Small intestine (tissue), 7 donors: Measurements from ENCODE around the gene HOXD13. TPM values are rescaled to one million over a fixed set of nuclear protein-coding genes. Genes with fewer than 3 reads are reported as not detected.
A peak's percentile ranks its signal among the peaks of the same experiment; 100 is the strongest.

Source experiments
- DNase-seq, 2 donors: peaks; one replicate each; pipeline versions ENCODE4 v3.0.0 to v3.0.0-alpha.2; 2013
- FAIRE-seq: peaks from 2 replicates; lab custom pipeline; 2012; peaks lifted over from hg19 to GRCh38; lab: Jason Lieb, UNC
- H3K27ac ChIP-seq, 3 donors: one replicate each; pipeline ENCODE4 v1.5.1; 2013; ENCODE audit warnings: low read length in 2 of 3, mild to moderate bottlenecking in 2 of 3, control low read depth in 1 of 3, inconsistent platforms in 1 of 3, low read depth in 1 of 3, moderate library complexity in 1 of 3
- H3K27me3 ChIP-seq, 3 donors: one replicate each; pipeline ENCODE4 v1.6.1; 2013; ENCODE audit warnings: low read length in 3 of 3, inconsistent platforms in 1 of 3; ENCODE audit not compliant: control insufficient read depth in 3 of 3, insufficient read depth in 3 of 3
- H3K36me3 ChIP-seq, 3 donors: one replicate each; pipeline ENCODE4 v1.6.1; 2013; ENCODE audit warnings: low read length in 3 of 3, inconsistent platforms in 1 of 3, low read depth in 1 of 3, mild to moderate bottlenecking in 1 of 3, moderate library complexity in 1 of 3; ENCODE audit not compliant: control insufficient read depth in 3 of 3, insufficient read depth in 2 of 3
- H3K4me1 ChIP-seq, 3 donors: one replicate each; pipeline ENCODE4 v1.6.1; 2013; ENCODE audit warnings: low read length in 2 of 3, inconsistent platforms in 1 of 3, low read depth in 1 of 3, mild to moderate bottlenecking in 1 of 3, moderate library complexity in 1 of 3; ENCODE audit not compliant: control insufficient read depth in 3 of 3, insufficient read depth in 2 of 3
- H3K4me3 ChIP-seq, 3 donors: one replicate each; pipeline ENCODE4 v1.5.1; 2013; ENCODE audit warnings: low read length in 3 of 3, control low read depth in 1 of 3, inconsistent platforms in 1 of 3, low read depth in 1 of 3, mild to moderate bottlenecking in 1 of 3, moderate library complexity in 1 of 3
- H3K9me3 ChIP-seq, 2 donors: one replicate each; pipeline ENCODE4 v1.6.1; 2013; ENCODE audit warnings: low read depth in 1 of 2, low read length in 1 of 2; ENCODE audit not compliant: control insufficient read depth in 2 of 2, insufficient read depth in 1 of 2
- WGBS, 3 donors: extraction: QIAGEN DNeasy Blood & Tissue Kit; methylation state at CpG; one replicate each; pipeline ENCODE4 v1.1.7; 2013; 5-methylcytosine and 5-hydroxymethylcytosine counted together
- polyA plus RNA-seq, 4 donors: library from polyadenylated mRNA; stranded (reverse) in 3 of 4; unstranded in 1 of 4; fragments of 200-250 nt in 3 of 4; fragments of 120-200 nt in 1 of 4; gene quantifications; one replicate each; pipeline versions ENCODE4 v1.2.1 to v1.2.3, GENCODE V29; 2013
- donor health status: healthy with polysubstance abuse.
- donor health status: control.
- donor health status: control.
- donor health status: Bipolar disorder and iron deficiency.
- donor health status: healthy.

HOXD13 gene
- polyA plus RNA-seq, 4 donors, result not detected

DNA sequence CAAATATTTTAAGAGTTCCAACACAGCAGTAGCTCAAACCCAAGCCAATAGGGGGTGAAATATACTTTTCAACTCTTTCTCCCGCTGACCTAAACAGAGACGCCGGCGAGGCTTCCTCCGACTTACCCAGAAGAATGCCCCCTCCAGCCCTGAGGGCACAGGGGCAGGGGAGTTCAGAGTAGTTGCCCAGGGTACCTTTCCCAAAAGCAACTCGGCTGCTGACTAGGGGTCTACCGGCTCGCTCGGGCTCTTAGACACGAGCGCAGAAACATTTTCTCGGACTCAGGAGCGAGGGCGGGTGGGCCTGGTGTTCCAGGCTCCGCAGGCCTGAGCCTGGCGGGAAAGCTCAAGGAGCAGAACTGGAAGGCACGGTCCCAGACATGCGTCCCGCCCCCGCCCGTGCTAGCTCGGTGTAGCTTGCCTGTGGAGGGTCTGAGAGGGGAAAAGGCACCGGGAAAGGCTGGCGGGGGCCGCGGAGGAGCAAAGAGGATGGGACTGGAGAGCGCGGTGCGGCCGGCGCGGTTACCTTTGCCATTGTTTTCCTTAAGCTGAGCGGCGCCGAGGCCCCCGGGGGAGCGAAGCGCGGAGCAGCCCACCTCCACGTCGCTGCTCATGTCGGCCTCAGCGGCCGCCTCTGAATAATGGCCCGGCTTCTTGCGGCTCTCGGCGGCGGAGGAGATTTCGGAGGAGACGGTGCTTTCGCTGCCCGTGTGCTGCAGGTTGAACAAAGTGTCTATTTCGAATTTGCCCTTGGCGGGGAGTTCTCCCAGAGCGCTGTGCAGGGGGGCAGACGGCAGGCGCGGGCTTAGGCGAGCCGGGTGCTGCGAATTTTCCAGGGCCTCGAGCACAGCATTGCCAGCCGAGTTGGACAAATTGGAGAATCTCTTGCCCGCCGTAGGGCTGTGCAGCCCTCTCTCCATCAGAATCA lies 9.4 kb upstream of the HOXD13 start:
- Histone ChIP-seq H3K27me3 (peaks cover 28 to 98% (median 84%) of the 10 kb centered on the region in 3 donors), H3K36me3 (no peaks in the 10 kb centered on the region), H3K4me1 (peaks cover 0 to 9% (median 4%) of the 10 kb centered on the region in 3 donors), H3K9me3 (peaks cover 0 to 20% of the 10 kb centered on the region in 2 donors), H3K27ac (no peak overlapping the region), H3K4me3 (no peak overlapping the region)
- FAIRE-seq (no peak), DNase-seq (no peak)
- 6 to 14% (median 7%) methylated on average over 61 to 66 of the region's 66 CpGs for WGBS, 3 donors

DNA sequence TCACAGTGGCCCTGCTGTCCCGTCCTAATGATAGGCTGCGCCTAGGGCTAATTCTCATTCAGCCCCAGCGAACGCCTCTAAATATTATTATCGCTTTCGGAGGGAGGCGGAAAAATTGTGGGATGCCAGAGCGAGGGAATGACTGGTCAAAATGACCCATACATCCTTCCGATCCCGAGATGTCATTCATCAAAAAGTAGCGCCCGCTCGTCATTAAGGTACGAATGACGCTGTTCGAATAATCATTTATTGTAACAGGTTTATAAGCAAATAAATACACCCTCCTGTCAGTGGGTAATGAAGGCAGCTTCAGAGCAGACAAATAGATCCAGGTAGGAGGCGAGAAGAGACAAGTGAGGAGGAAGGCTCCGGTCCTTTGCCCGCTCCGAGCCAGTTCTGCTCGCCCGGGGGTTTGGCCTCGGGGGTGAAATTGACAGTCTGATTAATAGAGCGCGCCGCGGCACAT lies 8.7 kb upstream of the HOXD13 start, which contains the start of gene EVX2:
EVX2 (minus strand) TSS at position 167 of the 466 bp plus-strand sequence. CDS start 186 bp downstream, outside the sequence.
- FAIRE-seq (no peak), DNase-seq (no peak)
- Histone ChIP-seq H3K4me1 (peaks cover 0 to 11% (median 4%) of the 10 kb centered on the region in 3 donors), H3K27me3 (peaks cover 28 to 98% (median 85%) of the 10 kb centered on the region in 3 donors), H3K9me3 (peaks cover 0 to 21% of the 10 kb centered on the region in 2 donors), H3K4me3 (no peak within 1 kb of the TSS), H3K36me3 (no peaks in the 10 kb centered on the region), H3K27ac (no peak within 1 kb of the TSS)
- WGBS, 3 donors, result 11 to 17% (median 14%) methylated on average over 27 of the region's 27 CpGs

DNA sequence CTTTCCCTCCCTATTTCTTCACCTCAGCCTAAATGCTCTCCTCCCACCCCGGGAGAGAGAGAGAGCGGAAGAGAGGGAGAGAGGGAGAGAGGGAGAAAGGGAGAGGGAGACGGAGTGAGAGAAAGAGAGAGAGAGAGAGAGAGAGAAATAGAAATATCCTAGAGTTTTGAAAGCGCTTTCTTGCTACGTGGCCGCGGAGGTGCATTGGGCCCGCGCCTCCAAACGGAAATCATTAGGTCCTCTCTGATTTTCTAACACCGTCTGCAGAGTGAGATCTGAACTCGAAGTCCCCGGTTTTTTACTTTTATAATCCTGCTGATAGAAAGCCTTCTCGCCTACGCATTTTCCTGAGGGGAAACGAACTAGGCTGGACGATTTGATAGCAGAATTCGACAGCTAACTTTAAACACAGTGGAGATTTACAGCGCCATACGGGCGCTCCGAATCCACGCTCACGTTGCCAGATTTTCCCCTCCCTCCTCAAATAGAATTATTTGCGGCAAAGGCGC lies 7.9 kb upstream of the HOXD13 start:
- H3K4me3 ChIP-seq, result no peak overlapping the region
- H3K4me1 ChIP-seq, result peaks cover 0 to 11% (median 4%) of the 10 kb centered on the region in 3 donors
- no peaks in the 10 kb centered on the region for H3K36me3 ChIP-seq
- H3K27me3 ChIP-seq, result peaks cover 26 to 98% (median 86%) of the 10 kb centered on the region in 3 donors
- no peak for DNase-seq
- no peak overlapping the region for H3K27ac ChIP-seq
- peaks cover 0 to 22% of the 10 kb centered on the region in 2 donors for H3K9me3 ChIP-seq
- FAIRE-seq, result no peak
- WGBS, 3 donors, result 3 to 6% (median 6%) methylated on average over 26 of the region's 26 CpGs

DNA sequence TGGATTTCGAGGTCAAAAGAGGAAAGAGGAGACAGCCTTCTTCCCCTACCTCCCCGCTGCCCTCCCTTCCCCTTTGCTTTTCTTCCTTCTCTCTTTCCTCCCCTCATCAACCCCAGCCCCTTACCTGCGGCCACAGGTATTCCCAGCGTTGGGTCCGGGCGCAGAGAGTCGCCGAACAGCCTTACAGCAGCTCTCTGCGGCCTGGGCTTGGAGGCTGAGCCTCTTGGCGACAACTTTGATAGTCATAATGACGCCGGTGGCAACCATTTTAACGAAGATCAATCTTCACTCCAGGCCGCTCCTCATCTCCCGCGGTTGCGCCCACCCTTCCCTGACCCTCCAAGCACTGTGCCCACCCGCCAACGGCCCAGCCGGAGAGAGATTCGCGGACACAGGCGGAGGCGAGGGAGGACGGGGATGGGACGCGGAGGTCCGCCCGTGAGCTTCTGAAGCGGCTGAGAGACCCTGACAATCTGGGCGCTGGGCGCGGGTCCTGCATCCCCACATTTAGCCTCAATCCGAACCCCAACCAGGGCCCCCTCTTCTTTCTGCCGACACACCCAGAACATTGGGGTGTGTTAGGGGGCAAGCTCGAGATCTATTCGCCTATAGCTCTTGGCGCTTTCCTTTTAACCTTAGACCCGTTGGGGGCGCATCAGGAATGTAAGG lies 7.3 kb upstream of the HOXD13 start:
- Histone ChIP-seq H3K9me3 (peaks cover 0 to 22% of the 10 kb centered on the region in 2 donors), H3K36me3 (no peaks in the 10 kb centered on the region), H3K27me3 (peaks cover 26 to 100% (median 89%) of the 10 kb centered on the region in 3 donors), H3K4me1 (peaks cover 0 to 11% (median 2%) of the 10 kb centered on the region in 3 donors), H3K4me3 (no peak overlapping the region), H3K27ac (no peak overlapping the region)
- FAIRE-seq (no peak), DNase-seq (no peak)
- WGBS, 3 donors, result 5 to 11% (median 9%) methylated on average over 40 of the region's 40 CpGs

DNA sequence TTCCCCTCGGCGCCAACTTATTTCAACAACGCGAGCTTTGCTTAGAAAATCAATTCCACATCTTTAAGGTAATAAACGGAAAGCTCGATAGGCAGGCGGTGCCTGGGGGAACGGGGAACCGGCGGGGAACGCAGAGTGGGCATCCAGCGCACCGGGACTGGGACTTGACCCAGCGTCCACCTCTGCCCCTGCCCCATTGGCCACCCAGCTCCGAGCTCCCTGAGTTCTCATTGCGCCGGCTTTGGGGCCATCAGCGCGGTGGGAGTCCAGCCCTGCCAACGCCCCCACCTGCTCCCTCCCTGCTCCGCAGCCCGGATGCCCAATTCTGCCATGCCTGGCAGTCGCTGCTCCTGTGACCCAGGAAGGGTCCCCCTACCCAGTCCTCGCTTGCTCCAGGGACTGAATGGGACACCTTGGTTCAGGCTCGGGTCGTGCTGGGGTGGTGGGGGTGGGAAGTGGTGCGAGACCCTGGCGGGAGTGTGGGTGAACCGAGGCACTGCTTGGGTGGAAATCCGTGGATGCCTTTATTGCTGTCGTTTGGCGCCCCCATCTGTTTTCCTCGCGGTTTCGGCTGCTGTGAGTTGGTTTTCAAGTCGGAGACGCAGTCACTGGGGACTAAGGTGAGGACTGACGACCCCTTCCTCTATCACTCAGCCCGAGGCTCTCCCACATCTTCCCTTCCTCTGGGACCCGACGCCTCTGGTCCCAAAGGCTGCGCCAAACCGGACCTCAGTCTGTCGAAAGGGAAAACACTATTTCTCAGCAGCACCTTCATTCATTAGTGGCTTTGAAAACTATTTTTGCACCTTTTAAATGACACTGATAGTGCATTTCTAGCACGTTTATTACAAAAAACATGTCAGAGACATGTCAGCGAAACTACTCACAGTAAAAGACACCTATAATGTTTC lies 6.4 kb upstream of the HOXD13 start:
- H3K4me1 ChIP-seq, result peaks cover 0 to 11% (median 0%) of the 10 kb centered on the region in 3 donors
- no peaks in the 10 kb centered on the region for H3K36me3 ChIP-seq
- H3K9me3 ChIP-seq, result peaks cover 0 to 16% of the 10 kb centered on the region in 2 donors
- H3K27ac ChIP-seq, result no peak overlapping the region
- peaks cover 25 to 99% (median 83%) of the 10 kb centered on the region in 3 donors for H3K27me3 ChIP-seq
- no peak overlapping the region for H3K4me3 ChIP-seq
- 3 to 9% (median 4%) methylated on average over 43 to 46 of the region's 46 CpGs for WGBS, 3 donors
- DNase-seq (peak in 1 of 2 donors; percentile 56), FAIRE-seq (no peak)

DNA sequence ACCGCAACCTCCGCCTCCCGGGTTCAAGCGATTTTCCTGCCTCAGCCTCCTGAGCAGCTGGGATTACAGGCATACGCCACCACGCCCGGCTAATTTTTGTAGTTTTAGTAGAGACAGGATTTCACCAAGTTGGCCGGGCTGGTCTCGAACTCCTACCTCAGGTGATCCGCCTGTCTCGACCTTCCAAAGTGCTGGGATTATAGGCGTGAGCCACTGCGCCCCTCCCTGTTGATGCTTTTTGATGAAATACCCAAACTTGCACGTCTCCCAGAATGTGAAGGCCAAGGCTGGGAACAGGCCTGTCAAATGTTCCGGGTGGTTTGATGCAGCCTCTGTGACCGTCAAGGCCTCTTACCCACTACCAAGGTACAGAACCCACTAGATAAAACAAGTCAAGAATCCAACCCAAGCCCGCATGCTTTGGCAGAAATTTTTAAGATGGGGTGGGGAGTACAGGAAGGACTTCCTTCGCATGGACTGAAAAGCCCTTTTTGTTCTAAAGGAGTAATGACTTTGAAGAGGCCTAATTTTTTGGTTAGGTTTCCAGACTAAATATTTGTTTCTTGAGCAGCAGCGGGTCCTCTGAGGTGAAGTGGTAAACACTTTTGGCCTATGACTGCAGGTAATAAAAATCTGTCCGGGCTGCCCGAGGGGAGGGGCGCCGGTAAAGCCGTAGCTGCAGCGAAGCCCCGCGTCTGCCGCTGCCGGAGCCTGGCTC lies 5.0 kb upstream of the HOXD13 start:
- WGBS, 3 donors, result 29 to 35% (median 30%) methylated on average over 29 of the region's 29 CpGs
- DNase-seq (no peak), FAIRE-seq (no peak)
- Histone ChIP-seq H3K4me1 (peaks cover 0 to 11% (median 0%) of the 10 kb centered on the region in 3 donors), H3K9me3 (peaks cover 0 to 11% of the 10 kb centered on the region in 2 donors), H3K36me3 (no peaks in the 10 kb centered on the region), H3K27me3 (peaks cover 22 to 98% (median 82%) of the 10 kb centered on the region in 3 donors), H3K4me3 (no peak overlapping the region), H3K27ac (no peak overlapping the region)
